Dedifferentiated amniotic fluid mesenchymal stem cell (primary cell): ENCODE results near the gene MGST3.
"Not testable (repeated sequence)": the region's sequence is repeated elsewhere in the genome, so short reads cannot be mapped to it uniquely, and the experiment has no call there.

Experiments used
- DNase-seq: peaks from one replicate; pipeline ENCODE4 v3.0.0-alpha.2; 2016; ENCODE audit errors: extremely low spot score

Gene MGST3

GRCh38 chr1:165658766-165659580, 27.9 kb downstream of the MGST3 start:
- DNase-seq, result not testable (repeated sequence)

- DNase-seq, result no peak
Observed at GRCh38 chr1:165659581-165659895, 28.5 kb downstream of the MGST3 start.

GRCh38 chr1:165661703-165662102, 30.7 kb downstream of the MGST3 start:
- DNase-seq, result no peak

GRCh38 chr1:165662186-165662585, 31.2 kb downstream of the MGST3 start:
- DNase-seq, result no peak

GRCh38 chr1:165666152-165666825, 35.3 kb downstream of the MGST3 start:
- DNase-seq, result no peak

- DNase-seq, result no peak
Observed at GRCh38 chr1:165668184-165668583, 37.1 kb downstream of the MGST3 start.

GRCh38 chr1:165671526-165671925, 40.5 kb downstream of the MGST3 start:
- no peak for DNase-seq

GRCh38 chr1:165674599-165674998, 43.6 kb downstream of the MGST3 start:
- DNase-seq, result no peak

GRCh38 chr1:165675794-165676193, 44.8 kb downstream of the MGST3 start:
- DNase-seq, result no peak

GRCh38 chr1:165678509-165678908, 47.5 kb downstream of the MGST3 start:
- no peak for DNase-seq

GRCh38 chr1:165679282-165680036, 48.4 kb downstream of the MGST3 start:
- no peak for DNase-seq

- DNase-seq, result no peak
Observed at GRCh38 chr1:165680303-165680702, 49.3 kb downstream of the MGST3 start.

- DNase-seq, result not testable (repeated sequence)
Observed at GRCh38 chr1:165680773-165681172, 49.7 kb downstream of the MGST3 start.

- no peak for DNase-seq
Observed at GRCh38 chr1:165683848-165684485, 52.9 kb downstream of the MGST3 start.

- DNase-seq, result no peak
Observed at GRCh38 chr1:165686121-165686970, 55.3 kb downstream of the MGST3 start.

GRCh38 chr1:165686971-165687433, 56.0 kb downstream of the MGST3 start:
- DNase-seq, result no peak

GRCh38 chr1:165688046-165688445, 57.0 kb downstream of the MGST3 start:
- DNase-seq, result no peak

- DNase-seq, result no peak
Observed at GRCh38 chr1:165695031-165695430, 64.0 kb downstream of the MGST3 start.

- peak; percentile 94 for DNase-seq
Observed at GRCh38 chr1:165696625-165697100, 65.6 kb downstream of the MGST3 start.

GRCh38 chr1:165697491-165697880, 66.5 kb downstream of the MGST3 start:
- DNase-seq, result no peak
